ENCODE measurements around the gene CFL2. TPM values are rescaled to one million over a fixed set of nuclear protein-coding genes. Genes with fewer than 3 reads are reported as not detected.

CFL2 gene
- total RNA-seq (10 to 100 TPM in 1 of 2 experiments, 1 to 10 TPM in 1; 8.4 to 10.0 TPM), polyA plus RNA-seq (10.2 TPM)

DNA sequence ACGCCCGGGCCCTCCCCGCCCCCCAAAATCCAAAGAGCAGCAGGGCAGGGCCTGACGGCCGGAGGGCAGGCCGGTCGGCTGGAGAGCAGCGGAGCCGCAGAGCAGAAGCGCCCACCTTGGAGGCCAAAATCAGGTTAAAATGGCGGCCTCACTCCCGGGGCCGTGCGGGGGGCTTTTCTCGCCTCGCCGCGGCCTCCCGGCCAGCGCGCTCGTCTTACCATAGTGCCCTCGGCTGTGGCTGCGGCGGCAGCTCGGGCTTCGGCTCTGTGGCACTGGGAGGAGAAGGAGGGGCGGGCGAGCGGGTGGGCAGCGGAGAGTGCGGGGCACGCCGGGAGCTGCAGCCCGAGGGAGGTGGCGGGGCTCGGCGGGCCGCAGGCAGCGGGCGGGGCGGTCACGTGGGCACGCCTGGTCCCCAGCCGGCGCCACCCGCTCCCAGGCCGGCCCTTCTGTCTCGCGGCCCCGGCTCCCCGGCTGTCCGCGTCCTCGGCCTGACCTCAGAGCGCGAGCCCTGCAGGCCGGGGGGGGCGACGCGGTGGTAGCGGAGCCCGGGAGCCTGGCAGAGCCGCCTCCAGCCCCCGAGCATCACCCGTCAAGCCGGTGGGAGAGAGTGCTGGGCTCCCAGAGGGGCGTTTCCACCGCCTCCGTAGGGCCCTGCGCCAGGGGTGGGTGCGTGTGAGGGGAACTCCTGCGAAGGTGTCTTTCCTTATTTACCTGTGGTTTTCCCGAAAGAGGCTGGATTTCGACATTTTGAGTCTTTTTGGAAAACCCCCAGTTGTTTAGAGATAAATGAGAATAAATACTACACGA, at the start of gene CFL2:
CFL2 (minus strand) TSS at position 274 of the 807 bp plus-strand sequence; CDS start at position 221, 53 bp downstream.
- DNase-seq: peak; percentile 66 to 81 (median 74)
- Histone ChIP-seq H3K36me3 (ENCODE audit: insufficient read depth, low read length) (no peaks in the 10 kb centered on the region), H3K4me3 (ENCODE audit: low read length) (peak within 1 kb of the TSS; percentile 58), H3K27me3 (ENCODE audit: insufficient read depth, low read length, poor library complexity, severe bottlenecking) (no peaks in the 10 kb centered on the region), H3K27ac (ENCODE audit: low read depth, low read length) (peak within 1 kb of the TSS; percentile 55), H3K4me1 (ENCODE audit: insufficient read depth, low read length) (peaks cover 6% of the 10 kb centered on the region), H3K9me3 (ENCODE audit: low read length) (no peaks in the 10 kb centered on the region)
- H3K4me1 Mint-ChIP-seq: peaks cover 25 to 35% (median 30%) of the 10 kb centered on the region in 3 donors
- peak within 1 kb of the TSS; percentile 92 to 97 (median 94) for H3K4me3 Mint-ChIP-seq
- ChIA-PET CTCF (interaction anchor here (0.6 to 1.7 kb wide), 5 partner anchors 8 to 45 kb away, joined by 3 to 8 read pairs (median 3); no protein-coding TSS in a partner anchor), POLR2A (interaction anchor here (0.5 to 1.0 kb wide), 3 partner anchors 12 to 269 kb away, joined by 3 to 11 read pairs (median 4); no protein-coding TSS in a partner anchor)
- H3K9me3 Mint-ChIP-seq: no peaks in the 10 kb centered on the region
- peaks cover 0 to 18% (median 4%) of the 10 kb centered on the region in 3 donors for H3K36me3 Mint-ChIP-seq
- peak within 1 kb of the TSS; percentile 89 to 97 (median 94) for H3K27ac Mint-ChIP-seq
- no peaks in the 10 kb centered on the region for H3K27me3 Mint-ChIP-seq

- ChIA-PET CTCF (no interaction called here), POLR2A (no interaction called here)
- no peaks in the 10 kb centered on the region for H3K27me3 ChIP-seq (ENCODE audit: insufficient read depth, low read length, poor library complexity, severe bottlenecking)
- H3K9me3 Mint-ChIP-seq: no peaks in the 10 kb centered on the region
- H3K9me3 ChIP-seq (ENCODE audit: low read length): no peaks in the 10 kb centered on the region
- DNase-seq: no peak
- peaks cover 0 to 62% (median 14%) of the 10 kb centered on the region in 3 donors for H3K36me3 Mint-ChIP-seq
- H3K27ac ChIP-seq (ENCODE audit: low read depth, low read length): no peak overlapping the region
- H3K4me1 Mint-ChIP-seq: peaks cover 0 to 5% (median 0%) of the 10 kb centered on the region in 3 donors
- H3K4me3 Mint-ChIP-seq: no peak overlapping the region
- peaks cover 21% of the 10 kb centered on the region for H3K36me3 ChIP-seq (ENCODE audit: insufficient read depth, low read length)
- H3K4me1 ChIP-seq (ENCODE audit: insufficient read depth, low read length): no peaks in the 10 kb centered on the region
- no peaks in the 10 kb centered on the region for H3K27me3 Mint-ChIP-seq
- peak overlapping the region in 5 of 8 donors; percentile 4 to 85 (median 45) for H3K27ac Mint-ChIP-seq
- H3K4me3 ChIP-seq (ENCODE audit: low read length): no peak overlapping the region
Observed at GRCh38 chr14:34755215-34755614, 40.8 kb upstream of the CFL2 start.

- Histone ChIP-seq H3K36me3 (ENCODE audit: insufficient read depth, low read length) (peaks cover 16% of the 10 kb centered on the region), H3K4me1 (ENCODE audit: insufficient read depth, low read length) (no peaks in the 10 kb centered on the region), H3K27me3 (ENCODE audit: insufficient read depth, low read length, poor library complexity, severe bottlenecking) (no peaks in the 10 kb centered on the region), H3K4me3 (ENCODE audit: low read length) (no peak overlapping the region), H3K27ac (ENCODE audit: low read depth, low read length) (no peak overlapping the region), H3K9me3 (ENCODE audit: low read length) (no peaks in the 10 kb centered on the region)
- CTCF ChIA-PET: no interaction called here
- peaks cover 0 to 5% (median 0%) of the 10 kb centered on the region in 3 donors for H3K4me1 Mint-ChIP-seq
- POLR2A ChIA-PET: no interaction called here
- peak overlapping the region in 3 of 8 donors; percentile 1 to 60 (median 3) for H3K27ac Mint-ChIP-seq
- H3K9me3 Mint-ChIP-seq: no peaks in the 10 kb centered on the region
- H3K27me3 Mint-ChIP-seq: no peaks in the 10 kb centered on the region
- no peak overlapping the region for H3K4me3 Mint-ChIP-seq
- no peak for DNase-seq
- peaks cover 0 to 58% (median 14%) of the 10 kb centered on the region in 3 donors for H3K36me3 Mint-ChIP-seq
Observed at GRCh38 chr14:34754687-34755086, 40.3 kb upstream of the CFL2 start.

DNA sequence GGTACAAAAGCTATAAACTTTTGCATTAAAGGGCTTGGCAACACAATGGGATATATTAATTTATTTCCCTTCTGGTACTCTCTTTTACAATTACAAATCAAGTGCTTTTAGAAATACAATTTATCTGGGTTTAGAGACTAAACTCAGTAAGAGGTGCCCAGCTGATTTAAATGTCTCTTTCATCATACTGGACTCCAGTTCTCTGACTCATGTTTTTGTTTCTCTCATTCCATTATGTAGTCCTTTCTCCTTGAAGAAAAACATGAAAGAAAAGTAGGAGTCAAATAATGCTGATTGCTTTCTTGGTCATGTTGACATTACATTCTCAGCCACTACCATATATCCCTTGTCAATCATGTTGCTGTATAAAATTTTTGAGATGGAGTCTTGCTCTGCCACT, 36.3 kb upstream of the CFL2 start:
- H3K27ac Mint-ChIP-seq: peak overlapping the region in 1 of 8 donors; percentile 58
- no peaks in the 10 kb centered on the region for H3K9me3 Mint-ChIP-seq
- DNase-seq: no peak
- POLR2A ChIA-PET: no interaction called here
- Histone ChIP-seq H3K9me3 (ENCODE audit: low read length) (no peaks in the 10 kb centered on the region), H3K27ac (ENCODE audit: low read depth, low read length) (no peak overlapping the region), H3K27me3 (ENCODE audit: insufficient read depth, low read length, poor library complexity, severe bottlenecking) (no peaks in the 10 kb centered on the region), H3K4me1 (ENCODE audit: insufficient read depth, low read length) (no peaks in the 10 kb centered on the region), H3K36me3 (ENCODE audit: insufficient read depth, low read length) (peaks cover 6% of the 10 kb centered on the region), H3K4me3 (ENCODE audit: low read length) (no peak overlapping the region)
- peaks cover 0 to 35% (median 12%) of the 10 kb centered on the region in 3 donors for H3K36me3 Mint-ChIP-seq
- H3K4me1 Mint-ChIP-seq: peaks cover 0 to 5% (median 0%) of the 10 kb centered on the region in 3 donors
- H3K4me3 Mint-ChIP-seq: no peak overlapping the region
- CTCF ChIA-PET: no interaction called here
- H3K27me3 Mint-ChIP-seq: no peaks in the 10 kb centered on the region

GRCh38 chr14:34750233-34750632, 35.8 kb upstream of the CFL2 start:
- Mint-ChIP-seq H3K4me1 (peaks cover 0 to 1% (median 0%) of the 10 kb centered on the region in 3 donors), H3K27me3 (no peaks in the 10 kb centered on the region)
- POLR2A ChIA-PET: no interaction called here

GRCh38 chr14:34749408-34749807, 35.0 kb upstream of the CFL2 start:
- Mint-ChIP-seq H3K4me3 (no peak overlapping the region), H3K4me1 (peaks cover 0 to under 1% (median 0%) of the 10 kb centered on the region in 3 donors), H3K36me3 (peaks cover 0 to 25% (median 7%) of the 10 kb centered on the region in 3 donors), H3K9me3 (no peaks in the 10 kb centered on the region), H3K27me3 (no peaks in the 10 kb centered on the region), H3K27ac (peak overlapping the region in 1 of 8 donors; percentile 74)
- Histone ChIP-seq H3K4me1 (ENCODE audit: insufficient read depth, low read length) (no peaks in the 10 kb centered on the region), H3K27me3 (ENCODE audit: insufficient read depth, low read length, poor library complexity, severe bottlenecking) (no peaks in the 10 kb centered on the region), H3K36me3 (ENCODE audit: insufficient read depth, low read length) (peaks cover 6% of the 10 kb centered on the region), H3K4me3 (ENCODE audit: low read length) (no peak overlapping the region), H3K9me3 (ENCODE audit: low read length) (no peaks in the 10 kb centered on the region), H3K27ac (ENCODE audit: low read depth, low read length) (no peak overlapping the region)
- no peak for DNase-seq
- CTCF ChIA-PET: interaction anchor here (0.9 to 1.4 kb wide), 2 partner anchors 26 to 77 kb away, joined by 3 to 4 read pairs; no protein-coding TSS in a partner anchor
- POLR2A ChIA-PET: no interaction called here

More at GRCh38 chr14:34750233-34750632, 35.8 kb upstream of the CFL2 start:
- Histone ChIP-seq H3K9me3 (ENCODE audit: low read length) (no peaks in the 10 kb centered on the region), H3K36me3 (ENCODE audit: insufficient read depth, low read length) (peaks cover 6% of the 10 kb centered on the region), H3K4me3 (ENCODE audit: low read length) (no peak overlapping the region), H3K27ac (ENCODE audit: low read depth, low read length) (no peak overlapping the region), H3K4me1 (ENCODE audit: insufficient read depth, low read length) (no peaks in the 10 kb centered on the region), H3K27me3 (ENCODE audit: insufficient read depth, low read length, poor library complexity, severe bottlenecking) (no peaks in the 10 kb centered on the region)
- DNase-seq: no peak
- CTCF ChIA-PET: no interaction called here
- no peaks in the 10 kb centered on the region for H3K9me3 Mint-ChIP-seq
- H3K4me3 Mint-ChIP-seq: no peak overlapping the region
- peak overlapping the region in 4 of 8 donors; percentile 1 to 85 (median 29) for H3K27ac Mint-ChIP-seq
- H3K36me3 Mint-ChIP-seq: peaks cover 0 to 31% (median 9%) of the 10 kb centered on the region in 3 donors

DNA sequence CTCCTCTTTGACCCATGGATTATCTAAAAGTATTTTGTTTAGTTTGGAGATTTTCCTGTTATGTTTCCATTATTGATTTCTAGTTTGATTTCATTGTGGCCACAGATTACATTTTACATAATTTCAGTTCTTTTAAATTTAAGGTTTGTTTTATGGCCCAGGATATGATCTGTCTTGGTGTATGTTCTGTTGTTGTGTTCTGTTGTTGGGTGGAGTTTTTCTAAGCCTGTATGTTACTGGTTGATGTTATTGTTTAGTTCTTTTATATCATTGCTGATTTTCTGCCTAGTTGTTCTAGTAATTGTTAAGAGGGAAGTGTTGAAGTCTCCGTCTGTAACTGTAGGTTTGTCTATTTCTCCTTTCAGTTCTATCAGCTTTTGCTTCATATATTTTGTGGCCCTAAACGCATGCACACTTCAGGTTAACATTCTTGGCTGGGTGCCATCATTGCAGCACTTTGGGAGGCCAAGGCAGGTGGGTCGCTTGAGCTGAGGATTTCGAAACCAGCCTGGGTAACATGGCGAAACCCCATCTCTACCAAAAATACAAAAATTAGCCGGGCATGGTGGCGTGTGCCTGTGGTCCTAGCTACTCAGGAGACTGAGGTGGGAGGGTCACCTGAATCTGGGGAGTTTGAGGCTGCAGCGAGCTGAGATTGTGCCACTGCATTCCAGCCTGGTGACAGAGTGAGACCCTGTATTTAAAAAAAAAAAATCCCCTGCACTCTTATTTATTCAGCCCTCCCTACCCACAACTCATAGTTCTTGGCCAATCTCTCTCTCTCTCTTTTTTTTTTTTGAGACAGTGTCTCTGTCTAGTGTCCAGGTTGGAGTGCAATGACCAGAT, 28.1 kb upstream of the CFL2 start:
- no peak for DNase-seq
- Mint-ChIP-seq H3K27ac (peak overlapping the region in 7 of 8 donors; percentile 19 to 92 (median 73)), H3K9me3 (no peaks in the 10 kb centered on the region), H3K27me3 (peaks cover 0 to 2% of the 10 kb centered on the region in 2 donors), H3K4me3 (peak overlapping the region in 5 of 7 donors; percentile 1 to 59 (median 12)), H3K4me1 (peaks cover 15 to 24% (median 21%) of the 10 kb centered on the region in 3 donors), H3K36me3 (no peaks in the 10 kb centered on the region)
- ChIA-PET POLR2A (no interaction called here), CTCF (interaction anchor here (0.6 to 2.9 kb wide), 2 partner anchors 20 to 205 kb away, joined by 3 to 8 read pairs; no protein-coding TSS in a partner anchor)
- Histone ChIP-seq H3K27me3 (ENCODE audit: insufficient read depth, low read length, poor library complexity, severe bottlenecking) (no peaks in the 10 kb centered on the region), H3K27ac (ENCODE audit: low read depth, low read length) (no peak overlapping the region), H3K9me3 (ENCODE audit: low read length) (no peaks in the 10 kb centered on the region), H3K4me1 (ENCODE audit: insufficient read depth, low read length) (peaks cover 19% of the 10 kb centered on the region), H3K36me3 (ENCODE audit: insufficient read depth, low read length) (no peaks in the 10 kb centered on the region), H3K4me3 (ENCODE audit: low read length) (no peak overlapping the region)
